Gastrocnemius medialis (tissue), 4 donors: Measurements from ENCODE around the gene CHRNA4.

Source experiments
- CTCF ChIP-seq, 5 experiments: fragments of 450-650 bp in 3 of 5; fragments of 200-600 bp in 2 of 5; sonication (generic) in 2 of 5; IDR thresholded peaks in 4 of 5; conservative IDR thresholded peaks in 1 of 5; 1 replicate in 4 of 5; 2 replicates in 1 of 5; pipeline ENCODE4 v1.5.1; 2016 to 2019; ENCODE audit warnings: antibody characterized with exemption in 5 of 5, mild to moderate bottlenecking in 3 of 5, moderate library complexity in 3 of 5
- POLR2A ChIP-seq, 2 donors: fragments of 450-650 bp; IDR thresholded peaks; one replicate each; pipeline ENCODE4 v1.6.1; 2017; ENCODE audit warnings: antibody characterized with exemption in 2 of 2, mild to moderate bottlenecking in 2 of 2, moderate library complexity in 2 of 2

- TF ChIP-seq POLR2A (IDR thresholded peaks at IDR 0.05): no peak
- no peak for TF ChIP-seq CTCF (IDR thresholded peaks at IDR 0.05 in 4 of 5, conservative IDR thresholded peaks at IDR 0.05 in 1 of 5)
Observed at GRCh38 chr20:63402860-63403220, 41.7 kb upstream of the CHRNA4 start.
